Stomach (tissue), 4 donors: ENCODE data around the gene TFCP2L1.

Experiments used
- POLR2A ChIP-seq, 4 donors: fragments of 450-650 bp; IDR thresholded peaks; one replicate each; pipeline ENCODE4 v1.6.1; 2016; ENCODE audit warnings: antibody characterized with exemption in 4 of 4, control low read depth in 2 of 4, mild to moderate bottlenecking in 1 of 4, moderate library complexity in 1 of 4
- TF ChIP-seq, protein P1 (sequence below), 7 experiments: fragments of 450-650 bp in 4 of 7; fragments of 200-600 bp in 3 of 7; sonication (generic) in 3 of 7; IDR thresholded peaks; one replicate each; pipeline ENCODE4 v1.5.1; 2016 to 2019; ENCODE audit warnings: antibody characterized with exemption in 7 of 7, control low read depth in 2 of 7, mild to moderate bottlenecking in 1 of 7

DNA sequence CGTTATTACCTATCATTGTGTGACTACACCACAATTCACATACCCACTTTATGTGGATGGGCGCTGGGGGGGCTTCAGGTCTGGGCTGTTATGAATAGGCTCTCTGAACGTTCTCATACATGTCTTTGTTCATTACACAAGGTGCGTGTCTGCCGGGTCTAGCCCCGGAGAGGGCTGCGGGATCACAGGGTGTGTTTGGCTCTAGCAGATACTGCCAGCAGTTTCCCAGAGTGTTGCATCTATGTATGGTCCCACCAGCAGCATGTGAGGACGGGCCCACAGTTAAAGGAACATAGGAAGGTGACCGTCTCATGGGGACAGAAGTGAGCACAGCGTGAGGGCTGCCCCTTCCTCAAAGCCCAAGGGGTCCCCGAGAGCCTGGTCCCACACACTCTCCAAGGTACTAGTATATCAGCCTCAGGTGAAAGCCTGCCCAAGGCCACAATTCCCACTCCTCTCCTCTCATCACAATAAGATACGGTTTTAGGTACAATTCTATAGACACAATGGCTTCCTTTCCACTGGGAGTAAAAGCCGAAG, 48.8 kb downstream of the TFCP2L1 start:
- TF ChIP-seq, protein P1, sequence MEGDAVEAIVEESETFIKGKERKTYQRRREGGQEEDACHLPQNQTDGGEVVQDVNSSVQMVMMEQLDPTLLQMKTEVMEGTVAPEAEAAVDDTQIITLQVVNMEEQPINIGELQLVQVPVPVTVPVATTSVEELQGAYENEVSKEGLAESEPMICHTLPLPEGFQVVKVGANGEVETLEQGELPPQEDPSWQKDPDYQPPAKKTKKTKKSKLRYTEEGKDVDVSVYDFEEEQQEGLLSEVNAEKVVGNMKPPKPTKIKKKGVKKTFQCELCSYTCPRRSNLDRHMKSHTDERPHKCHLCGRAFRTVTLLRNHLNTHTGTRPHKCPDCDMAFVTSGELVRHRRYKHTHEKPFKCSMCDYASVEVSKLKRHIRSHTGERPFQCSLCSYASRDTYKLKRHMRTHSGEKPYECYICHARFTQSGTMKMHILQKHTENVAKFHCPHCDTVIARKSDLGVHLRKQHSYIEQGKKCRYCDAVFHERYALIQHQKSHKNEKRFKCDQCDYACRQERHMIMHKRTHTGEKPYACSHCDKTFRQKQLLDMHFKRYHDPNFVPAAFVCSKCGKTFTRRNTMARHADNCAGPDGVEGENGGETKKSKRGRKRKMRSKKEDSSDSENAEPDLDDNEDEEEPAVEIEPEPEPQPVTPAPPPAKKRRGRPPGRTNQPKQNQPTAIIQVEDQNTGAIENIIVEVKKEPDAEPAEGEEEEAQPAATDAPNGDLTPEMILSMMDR (IDR thresholded peaks at IDR 0.05) = no peak
- no peak for TF ChIP-seq POLR2A (IDR thresholded peaks at IDR 0.05)
